NCI-H510A (cell line): ENCODE data around the gene HEMGN.
"Not testable (repeated sequence)": the region's sequence is repeated elsewhere in the genome, so short reads cannot be mapped to it uniquely, and the experiment has no call there.

Experiments used
- DNase-seq: peaks from one replicate; lab custom pipeline; 2025; lab: John Stamatoyannopoulos, UW

Gene HEMGN

GRCh38 chr9:97938081-97938644, at the start of gene HEMGN:
Gene HEMGN (minus strand): TSS chr9:97938172. CDS start chr9:97938136, 36 bp downstream.
- no peak for DNase-seq

- DNase-seq = no peak
Observed at GRCh38 chr9:97987487-97987886, 49.5 kb upstream of the HEMGN start.

- DNase-seq = no peak
Observed at GRCh38 chr9:97985058-97985861, 47.3 kb upstream of the HEMGN start.

GRCh38 chr9:97984188-97985057, 46.5 kb upstream of the HEMGN start:
- DNase-seq = peak; percentile 57

- DNase-seq = peak; percentile 16
Observed at GRCh38 chr9:97983589-97984187, 45.7 kb upstream of the HEMGN start.

- DNase-seq = peak; percentile 80
Observed at GRCh38 chr9:97982683-97983588, 45.0 kb upstream of the HEMGN start, which contains the start of gene ANP32B. Gene ANP32B (plus strand): TSS chr9:97983341. CDS start chr9:97983556, 215 bp downstream.

- DNase-seq = no peak
Observed at GRCh38 chr9:97981846-97982682, 44.1 kb upstream of the HEMGN start.

GRCh38 chr9:97980918-97981845, 43.2 kb upstream of the HEMGN start:
- no peak for DNase-seq

GRCh38 chr9:97980479-97980803, 42.5 kb upstream of the HEMGN start:
- DNase-seq = no peak

- no peak for DNase-seq
Observed at GRCh38 chr9:97979788-97980478, 42.0 kb upstream of the HEMGN start.

GRCh38 chr9:97978371-97979130, 40.6 kb upstream of the HEMGN start:
- no peak for DNase-seq

- DNase-seq = not testable (repeated sequence)
Observed at GRCh38 chr9:97976633-97977032, 38.7 kb upstream of the HEMGN start.

GRCh38 chr9:97975376-97975775, 37.4 kb upstream of the HEMGN start:
- no peak for DNase-seq

- no peak for DNase-seq
Observed at GRCh38 chr9:97972753-97973152, 34.8 kb upstream of the HEMGN start.

GRCh38 chr9:97970165-97970564, 32.2 kb upstream of the HEMGN start:
- no peak for DNase-seq

- DNase-seq = no peak
Observed at GRCh38 chr9:97969014-97969413, 31.0 kb upstream of the HEMGN start.

GRCh38 chr9:97966493-97966892, 28.5 kb upstream of the HEMGN start:
- no peak for DNase-seq

- DNase-seq = no peak
Observed at GRCh38 chr9:97964901-97965300, 26.9 kb upstream of the HEMGN start.
